GM12878 (cell line): ENCODE data around the gene PLA2G15. TPM values are rescaled to one million over a fixed set of nuclear protein-coding genes. Genes with fewer than 3 reads are reported as not detected.

Experiments used
- CBX3 ChIP-seq: fragments of 200-600 bp; sonication (generic); IDR thresholded peaks from 2 replicates; pipeline ENCODE4 v1.6.1; 2016; ENCODE audit warnings: low read depth, borderline replicate concordance
- CREM ChIP-seq: IDR thresholded peaks from 2 replicates; pipeline ENCODE4 v1.6.1; 2014; ENCODE audit warnings: antibody characterized with exemption, low read depth
- CUX1 ChIP-seq: IDR thresholded peaks from 2 replicates; pipeline ENCODE4 v1.6.1; 2012; ENCODE audit warnings: improper control_type of control experiment, low read depth, low read length; ENCODE audit not compliant: insufficient replicate concordance
- FOS ChIP-seq: IDR thresholded peaks from 3 replicates; pipeline ENCODE4 v1.6.1; 2011; ENCODE audit warnings: borderline replicate concordance; ENCODE audit not compliant: insufficient read length; ENCODE audit errors: extremely low read depth
- NFYB ChIP-seq: IDR thresholded peaks from 2 replicates; pipeline ENCODE4 v1.6.1; 2011; ENCODE audit warnings: low read depth, mild to moderate bottlenecking, low read length, improper control_type of control experiment, moderate library complexity; ENCODE audit not compliant: insufficient read depth
- NR2C1 ChIP-seq: fragments of 450-650 bp; IDR thresholded peaks from 2 replicates; pipeline ENCODE4 v1.6.1; 2017; ENCODE audit warnings: antibody characterized with exemption, mild to moderate bottlenecking, moderate library complexity
- POLR2A ChIP-seq: IDR thresholded peaks from 2 replicates; pipeline ENCODE4 v1.6.1; 2011; ENCODE audit warnings: low read depth, mild to moderate bottlenecking, low read length
- RB1 ChIP-seq: fragments of 450-650 bp; formaldehyde crosslinking; IDR thresholded peaks from 2 replicates; pipeline ENCODE4 v1.6.1; 2017; ENCODE audit warnings: mild to moderate bottlenecking, borderline replicate concordance
- ZBTB11 ChIP-seq: fragments of 450-650 bp; formaldehyde crosslinking; IDR thresholded peaks from 2 replicates; pipeline ENCODE4 v1.5.0; 2022; ENCODE audit warnings: mild to moderate bottlenecking, missing genetic modification characterization
- polyA plus RNA-seq, 11 experiments: library from polyadenylated mRNA; depleted of rRNA in 4 of 11; unstranded in 6 of 11; stranded (reverse) in 5 of 11; fragments of >200 nt; fragmentation: Nextera tagmentation in 4 of 11; fragmentation: Illumina TruSeq in 1 of 11; extraction: Ambion mirVana in 4 of 11; extraction: Trizol in 1 of 11; gene quantifications; 1 replicate in 1 of 11; 2 replicates in 10 of 11; pipeline versions ENCODE4 v1.2.1 to v1.2.3, GENCODE V29; 2011 to 2016; ENCODE audit warnings: inconsistent platforms in 2 of 11, missing spikeins in 2 of 11, low read depth in 1 of 11
- total RNA-seq, 4 experiments: library from RNA; depleted of rRNA in 3 of 4; stranded (reverse); fragments of >200 nt in 3 of 4; fragmentation: Illumina TruSeq in 1 of 4; extraction: Trizol in 1 of 4; gene quantifications; 2 replicates each; pipeline versions ENCODE4 v1.2.1 to v1.2.3, GENCODE V29; 2013 to 2021

The PLA2G15 gene
- total and polyA plus RNA-seq, 10 of the 15 experiments (the other 5 are each of a cell fraction or from before 2014, with no cell fraction given) = 0.31 to 9.4 (median 6.8) TPM

- TF ChIP-seq FOS (no peak), POLR2A (no peak), CREM (no peak), NFYB (no peak), NR2C1 (no peak), CUX1 (no peak), RB1 (no peak), ZBTB11 (CRISPR knock-in tag) (no peak), CBX3 (no peak)
Measured at GRCh38 chr16:68273896-68274295, 28.7 kb downstream of the PLA2G15 start (continued).
